Gastrocnemius medialis (tissue), 4 donors: ENCODE data around the gene ZBTB2. TPM values are rescaled to one million over a fixed set of nuclear protein-coding genes. Genes with fewer than 3 reads are reported as not detected.

Experiments used
- ATAC-seq, 2 donors: fragments of 150-250 bp; one replicate each; pipeline ENCODE4 v1.9.1; 2016
- DNase-seq, 2 donors: peaks; one replicate each; pipeline ENCODE4 v3.0.0-alpha.2; 2019
- H3K27ac ChIP-seq, 4 donors: fragments of 200-600 bp; sonication (generic); 1 replicate in 1 of 4; 2 replicates in 3 of 4; pipeline ENCODE4 v1.5.1; 2016 to 2018; ENCODE audit warnings: mild to moderate bottlenecking in 2 of 4, moderate library complexity in 1 of 4
- H3K27me3 ChIP-seq, 3 donors: fragments of 200-600 bp; sonication (generic) in 2 of 3; 1 replicate in 1 of 3; 2 replicates in 2 of 3; pipeline versions ENCODE4 v1.5.1 to v1.6.0; 2016 to 2019; ENCODE audit warnings: mild to moderate bottlenecking in 1 of 3, moderate library complexity in 1 of 3
- H3K36me3 ChIP-seq, 2 donors: fragments of 200-600 bp; sonication (generic) in 1 of 2; one replicate each; pipeline ENCODE4 v1.5.1; 2017 to 2018
- H3K4me1 ChIP-seq, 2 donors: fragments of 200-600 bp; sonication (generic) in 1 of 2; one replicate each; pipeline ENCODE4 v1.5.1; 2016 to 2017; ENCODE audit warnings: mild to moderate bottlenecking in 2 of 2
- H3K4me3 ChIP-seq, 4 donors: fragments of 200-600 bp; sonication (generic) in 3 of 4; 1 replicate in 1 of 4; 2 replicates in 3 of 4; pipeline ENCODE4 v1.5.1; 2016 to 2019; ENCODE audit warnings: mild to moderate bottlenecking in 2 of 4
- H3K9me3 ChIP-seq, 3 donors: fragments of 200-600 bp; sonication (generic) in 2 of 3; 1 replicate in 1 of 3; 2 replicates in 2 of 3; pipeline ENCODE4 v1.5.1; 2016 to 2019
- CTCF ChIP-seq, 5 experiments: fragments of 450-650 bp in 3 of 5; fragments of 200-600 bp in 2 of 5; sonication (generic) in 2 of 5; IDR thresholded peaks in 4 of 5; conservative IDR thresholded peaks in 1 of 5; 1 replicate in 4 of 5; 2 replicates in 1 of 5; pipeline ENCODE4 v1.5.1; 2016 to 2019; ENCODE audit warnings: antibody characterized with exemption in 5 of 5, mild to moderate bottlenecking in 3 of 5, moderate library complexity in 3 of 5
- POLR2A ChIP-seq, 2 donors: fragments of 450-650 bp; IDR thresholded peaks; one replicate each; pipeline ENCODE4 v1.6.1; 2017; ENCODE audit warnings: antibody characterized with exemption in 2 of 2, mild to moderate bottlenecking in 2 of 2, moderate library complexity in 2 of 2
- in situ Hi-C, 4 donors: fragments of 200-750 bp; cut with MboI; loops; one replicate each; pipeline versions ENCODE4 v1.15.0 to v1.8.0; 2017; ENCODE audit warnings: low sequenced_read_pairs in 4 of 4
- intact Hi-C: fragments of 100-400 bp; cut with DNase I; formaldehyde crosslinking; loops from one replicate; pipeline ENCODE4 v1.15.1; 2023; ENCODE audit warnings: low total_unique reads
- total RNA-seq, 4 donors: library from RNA; depleted of rRNA; stranded (reverse); fragments of >200 nt; gene quantifications; one replicate each; pipeline versions ENCODE4 v1.1.0 to v1.2.3, GENCODE V29; 2016

ZBTB2 gene
- total RNA-seq, 4 donors from 2014 or later = 9.6 to 18.5 (median 14.3) TPM

GRCh38 chr6:151431337-151431736, 40.0 kb upstream of the ZBTB2 start:
- H3K9me3 ChIP-seq = no peaks in the 10 kb centered on the region
- intact Hi-C loops (no loop called here), in situ Hi-C loops (loop anchor here in 2 of 4 donors (25.0 kb wide), 2 partner anchors 831 to 1556 kb away; partner anchors contain the start of gene FBXO5 (in 1 of the 2))
- TF ChIP-seq CTCF (IDR thresholded peaks at IDR 0.05 in 4 of 5, conservative IDR thresholded peaks at IDR 0.05 in 1 of 5) = no peak
- no peak for TF ChIP-seq POLR2A (IDR thresholded peaks at IDR 0.05)
- H3K27me3 ChIP-seq = no peaks in the 10 kb centered on the region
- H3K27ac ChIP-seq = no peak overlapping the region
- no peaks in the 10 kb centered on the region for H3K4me1 ChIP-seq
- DNase-seq (no peak), ATAC-seq (no peak)
- H3K4me3 ChIP-seq = no peak overlapping the region
- peaks cover 0 to 40% of the 10 kb centered on the region in 2 donors for H3K36me3 ChIP-seq

- no peak for TF ChIP-seq CTCF (IDR thresholded peaks at IDR 0.05 in 4 of 5, conservative IDR thresholded peaks at IDR 0.05 in 1 of 5)
- TF ChIP-seq POLR2A (IDR thresholded peaks at IDR 0.05) = no peak
- H3K27me3 ChIP-seq = no peaks in the 10 kb centered on the region
- DNase-seq (no peak), ATAC-seq (no peak)
- no peak overlapping the region for H3K4me3 ChIP-seq
- no peaks in the 10 kb centered on the region for H3K4me1 ChIP-seq
- H3K36me3 ChIP-seq = peaks cover 0 to 40% of the 10 kb centered on the region in 2 donors
- intact Hi-C loops (no loop called here), in situ Hi-C loops (loop anchor here in 2 of 4 donors (25.0 kb wide), 2 partner anchors 831 to 1556 kb away; partner anchors contain the start of gene FBXO5 (in 1 of the 2))
- H3K9me3 ChIP-seq = no peaks in the 10 kb centered on the region
- no peak overlapping the region for H3K27ac ChIP-seq
These were observed 39.5 kb upstream of the ZBTB2 start for GRCh38 chr6:151430886-151431285.

GRCh38 chr6:151428093-151428735, 36.9 kb upstream of the ZBTB2 start:
- no peak overlapping the region for H3K4me3 ChIP-seq
- no peak overlapping the region for H3K27ac ChIP-seq
- TF ChIP-seq POLR2A (IDR thresholded peaks at IDR 0.05) = no peak
- TF ChIP-seq CTCF (IDR thresholded peaks at IDR 0.05 in 4 of 5, conservative IDR thresholded peaks at IDR 0.05 in 1 of 5) = no peak
- intact Hi-C loops = no loop called here
- in situ Hi-C loops = loop anchor here in 2 of 4 donors (25.0 kb wide), 2 partner anchors 834 to 1559 kb away; partner anchors contain the start of gene FBXO5 (in 1 of the 2)
- no peak for DNase-seq
- H3K4me1 ChIP-seq = no peaks in the 10 kb centered on the region
- H3K36me3 ChIP-seq = peaks cover 0 to 49% of the 10 kb centered on the region in 2 donors
- H3K27me3 ChIP-seq = no peaks in the 10 kb centered on the region
- no peaks in the 10 kb centered on the region for H3K9me3 ChIP-seq
- ATAC-seq = no peak

GRCh38 chr6:151425561-151425960, 34.2 kb upstream of the ZBTB2 start:
- in situ Hi-C loops = loop anchor here in 2 of 4 donors (25.0 kb wide), 2 partner anchors 837 to 1562 kb away; partner anchors contain the start of gene FBXO5 (in 1 of the 2)
- ATAC-seq = no peak
- Histone ChIP-seq H3K27me3 (no peaks in the 10 kb centered on the region), H3K4me3 (no peak overlapping the region), H3K36me3 (peaks cover 0 to 57% of the 10 kb centered on the region in 2 donors), H3K27ac (no peak overlapping the region), H3K4me1 (no peaks in the 10 kb centered on the region), H3K9me3 (no peaks in the 10 kb centered on the region)
- intact Hi-C loops = no loop called here
- no peak for DNase-seq
- TF ChIP-seq CTCF (IDR thresholded peaks at IDR 0.05 in 4 of 5, conservative IDR thresholded peaks at IDR 0.05 in 1 of 5) = no peak
- TF ChIP-seq POLR2A (IDR thresholded peaks at IDR 0.05) = no peak
